Testis (tissue), 3 donors: ENCODE data around the gene ZBTB43. TPM values are rescaled to one million over a fixed set of nuclear protein-coding genes. Genes with fewer than 3 reads are reported as not detected.

Experiments
- DNase-seq: peaks from one replicate; pipeline ENCODE4 v3.0.0-alpha.2; 2019
- H3K27ac ChIP-seq, 2 donors: fragments of 200-600 bp; sonication (generic); one replicate each; pipeline ENCODE4 v1.5.1; 2019
- H3K27me3 ChIP-seq: fragments of 200-600 bp; sonication (generic); one replicate; pipeline ENCODE4 v1.5.1; 2019
- H3K36me3 ChIP-seq: fragments of 200-600 bp; sonication (generic); one replicate; pipeline ENCODE4 v1.5.1; 2017; ENCODE audit warnings: low read depth; ENCODE audit errors: missing control alignments
- H3K4me1 ChIP-seq: fragments of 200-600 bp; sonication (generic); one replicate; pipeline ENCODE4 v1.5.1; 2019
- H3K4me3 ChIP-seq, 2 donors: fragments of 200-600 bp; sonication (generic); one replicate each; pipeline ENCODE4 v1.5.1; 2017 to 2019
- H3K9me3 ChIP-seq: fragments of 200-600 bp; sonication (generic); one replicate; pipeline ENCODE4 v1.5.1; 2017
- CTCF ChIP-seq, 3 experiments: fragments of 450-650 bp in 2 of 3; fragments of 200-600 bp in 1 of 3; sonication (generic) in 1 of 3; IDR thresholded peaks; one replicate each; pipeline ENCODE4 v1.5.1; 2016 to 2019; ENCODE audit warnings: antibody characterized with exemption in 3 of 3, mild to moderate bottlenecking in 2 of 3, moderate library complexity in 1 of 3
- POLR2A ChIP-seq: fragments of 450-650 bp; IDR thresholded peaks from one replicate; pipeline ENCODE4 v1.6.1; 2017; ENCODE audit warnings: antibody characterized with exemption, mild to moderate bottlenecking, moderate library complexity
- WGBS, 2 donors: methylation state at CpG; one replicate each; pipeline ENCODE4 v1.1.5; 2018; 5-methylcytosine and 5-hydroxymethylcytosine counted together
- intact Hi-C: fragments of 100-400 bp; cut with DNase I; formaldehyde crosslinking; loops from one replicate; pipeline ENCODE4 v1.15.1; 2023; ENCODE audit warnings: low total_unique reads
- polyA plus RNA-seq: library from polyadenylated mRNA; stranded (reverse); fragments of 350-450 nt; fragmentation: Illumina TruSeq; extraction: RNeasy Lipid Tissue Mini Kit (QIAGEN cat#74804); gene quantifications from one replicate; pipeline ENCODE4 v1.2.3, GENCODE V29; 2014; ENCODE audit warnings: low read depth, low replicate concordance; ENCODE audit not compliant: insufficient read depth
- total RNA-seq, 2 donors: library from RNA; depleted of rRNA; stranded (reverse); fragments of >200 nt; gene quantifications; one replicate each; pipeline ENCODE4 v1.2.3, GENCODE V29; 2016

ZBTB43 gene
- total and polyA plus RNA-seq, 3 donors from 2014 or later = 32.7 to 40.6 (median 40.3) TPM

GRCh38 chr9:126849591-126850225, 44.9 kb downstream of the ZBTB43 start:
- Histone ChIP-seq H3K9me3 (no peaks in the 10 kb centered on the region), H3K27me3 (no peaks in the 10 kb centered on the region), H3K4me1 (no peaks in the 10 kb centered on the region), H3K27ac (no peak overlapping the region), H3K4me3 (no peak overlapping the region), H3K36me3 (no peaks in the 10 kb centered on the region)
- no peak for TF ChIP-seq CTCF (IDR thresholded peaks at IDR 0.05)
- no peak for TF ChIP-seq POLR2A
- WGBS, 2 donors = 81 to 84% methylated on average over 8 of the region's 8 CpGs
- intact Hi-C loops = no loop called here
- DNase-seq = no peak

DNA sequence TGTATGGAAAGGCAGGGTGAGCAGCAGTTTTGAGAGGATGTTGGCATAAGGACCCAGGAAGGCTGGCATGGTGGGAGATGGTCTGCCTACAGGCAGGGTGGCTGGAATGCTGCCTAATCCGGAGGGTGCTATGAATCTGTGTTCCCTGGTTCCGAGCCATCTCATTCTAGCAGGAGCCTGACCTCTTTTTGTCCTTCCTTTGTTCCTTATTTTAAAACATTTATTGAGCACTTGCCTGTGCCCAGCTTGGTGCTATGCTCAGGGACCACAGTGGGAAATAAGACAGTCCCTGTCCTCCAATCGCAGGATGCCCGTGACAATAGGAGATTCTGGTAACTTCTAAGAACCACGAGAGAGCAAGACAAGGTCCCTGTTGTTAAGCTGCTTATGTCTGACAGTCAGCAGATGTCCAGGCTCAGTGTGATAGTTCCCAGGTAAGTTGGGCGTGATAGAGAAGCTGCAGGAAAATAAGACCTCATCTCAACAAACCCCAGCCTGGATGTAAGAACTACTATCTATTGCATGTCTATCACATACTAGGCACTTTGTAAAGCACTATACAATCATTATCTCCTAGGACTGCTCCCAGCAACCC, 46.5 kb downstream of the ZBTB43 start:
- H3K4me3 ChIP-seq = no peak overlapping the region
- no peaks in the 10 kb centered on the region for H3K27me3 ChIP-seq
- H3K4me1 ChIP-seq = no peaks in the 10 kb centered on the region
- 87% methylated on average over 6 of the region's 6 CpGs for WGBS, 2 donors
- no peak for TF ChIP-seq CTCF (IDR thresholded peaks at IDR 0.05)
- TF ChIP-seq POLR2A = no peak
- intact Hi-C loops = no loop called here
- DNase-seq = no peak
- no peaks in the 10 kb centered on the region for H3K36me3 ChIP-seq
- no peaks in the 10 kb centered on the region for H3K9me3 ChIP-seq
- H3K27ac ChIP-seq = no peak overlapping the region

DNA sequence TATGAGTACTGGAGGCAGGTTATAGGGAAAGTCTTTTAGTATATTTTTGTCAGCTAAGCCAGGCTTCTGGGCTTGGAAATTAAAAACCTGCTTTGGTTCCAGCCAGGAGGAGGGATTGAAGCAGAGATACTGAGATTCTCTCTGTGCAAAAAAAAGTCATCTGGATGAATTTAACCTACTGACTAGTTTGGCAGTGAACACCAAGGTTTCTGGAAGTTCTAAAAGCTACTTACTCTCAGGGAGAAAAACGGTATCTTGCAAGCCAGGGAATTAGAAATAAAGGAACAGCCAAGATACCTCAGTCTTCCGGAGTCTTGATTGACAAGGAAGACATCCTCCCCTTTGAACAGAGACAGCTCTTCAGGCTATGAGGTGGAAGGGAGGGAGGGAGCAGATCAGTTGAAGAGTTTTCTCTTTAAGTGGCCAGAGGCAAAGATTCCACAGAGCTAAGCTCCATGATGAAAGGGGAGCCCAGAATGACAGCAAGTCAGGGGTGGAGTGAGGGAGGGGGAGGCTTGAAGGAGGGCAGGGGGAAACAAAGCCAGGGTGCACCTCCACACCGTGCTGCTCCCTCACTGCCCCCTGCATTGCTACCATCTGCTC, 47.3 kb downstream of the ZBTB43 start:
- no peaks in the 10 kb centered on the region for H3K9me3 ChIP-seq
- H3K36me3 ChIP-seq = no peaks in the 10 kb centered on the region
- intact Hi-C loops = no loop called here
- DNase-seq = no peak
- no peaks in the 10 kb centered on the region for H3K27me3 ChIP-seq
- 33 to 40% methylated on average over 3 of the region's 3 CpGs for WGBS, 2 donors
- TF ChIP-seq CTCF (IDR thresholded peaks at IDR 0.05) (no peak), POLR2A (no peak)
- no peak overlapping the region for H3K27ac ChIP-seq
- H3K4me3 ChIP-seq = no peak overlapping the region
- no peaks in the 10 kb centered on the region for H3K4me1 ChIP-seq

DNA sequence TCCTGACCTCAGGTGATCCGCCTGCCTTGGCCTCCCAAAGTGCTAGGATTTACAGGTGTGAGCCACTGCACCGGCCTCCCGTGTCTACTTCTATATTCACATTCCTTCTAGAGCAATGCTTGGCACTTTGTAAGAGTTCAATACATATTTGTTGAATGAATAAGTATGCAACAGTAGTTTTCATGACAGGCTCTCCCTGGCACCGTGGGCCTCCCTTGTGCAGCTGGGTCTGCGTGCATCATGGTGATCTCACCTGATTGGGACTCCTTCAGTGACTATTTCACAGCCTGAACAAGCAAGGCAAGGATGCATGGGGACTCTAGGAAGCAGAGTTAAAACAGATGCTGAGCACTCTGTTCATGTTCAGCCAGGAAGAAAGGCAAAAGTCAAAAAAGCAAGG, 48.8 kb downstream of the ZBTB43 start:
- WGBS, 2 donors = 90 to 95% methylated on average over 5 of the region's 5 CpGs
- intact Hi-C loops = no loop called here

More for the DNA sequence above, 48.8 kb downstream of the ZBTB43 start:
- no peaks in the 10 kb centered on the region for H3K36me3 ChIP-seq
- no peaks in the 10 kb centered on the region for H3K9me3 ChIP-seq
- H3K27ac ChIP-seq = no peak overlapping the region
- no peaks in the 10 kb centered on the region for H3K4me1 ChIP-seq
- no peak for DNase-seq
- no peaks in the 10 kb centered on the region for H3K27me3 ChIP-seq
- H3K4me3 ChIP-seq = no peak overlapping the region
- no peak for TF ChIP-seq POLR2A
- no peak for TF ChIP-seq CTCF (IDR thresholded peaks at IDR 0.05)
